Gastrocnemius medialis (tissue), 4 donors: ENCODE data around the gene FGF22.

Source experiments
- CTCF ChIP-seq, 5 experiments: fragments of 450-650 bp in 3 of 5; fragments of 200-600 bp in 2 of 5; sonication (generic) in 2 of 5; IDR thresholded peaks in 4 of 5; conservative IDR thresholded peaks in 1 of 5; 1 replicate in 4 of 5; 2 replicates in 1 of 5; pipeline ENCODE4 v1.5.1; 2016 to 2019; ENCODE audit warnings: antibody characterized with exemption in 5 of 5, mild to moderate bottlenecking in 3 of 5, moderate library complexity in 3 of 5
- POLR2A ChIP-seq, 2 donors: fragments of 450-650 bp; IDR thresholded peaks; one replicate each; pipeline ENCODE4 v1.6.1; 2017; ENCODE audit warnings: antibody characterized with exemption in 2 of 2, mild to moderate bottlenecking in 2 of 2, moderate library complexity in 2 of 2

- TF ChIP-seq CTCF (IDR thresholded peaks at IDR 0.05 in 4 of 5, conservative IDR thresholded peaks at IDR 0.05 in 1 of 5) (no peak), POLR2A (IDR thresholded peaks at IDR 0.05) (no peak)
Observed at GRCh38 chr19:590750-591098, 49.0 kb upstream of the FGF22 start.
